Measurements from ENCODE around the gene OLFML2A. TPM values are rescaled to one million over a fixed set of nuclear protein-coding genes. Genes with fewer than 3 reads are reported as not detected.
A peak's percentile ranks its signal among the peaks of the same experiment; 100 is the strongest.

OLFML2A gene
- total RNA-seq, 1 experiment from 2014 or later = 6.7 TPM

DNA sequence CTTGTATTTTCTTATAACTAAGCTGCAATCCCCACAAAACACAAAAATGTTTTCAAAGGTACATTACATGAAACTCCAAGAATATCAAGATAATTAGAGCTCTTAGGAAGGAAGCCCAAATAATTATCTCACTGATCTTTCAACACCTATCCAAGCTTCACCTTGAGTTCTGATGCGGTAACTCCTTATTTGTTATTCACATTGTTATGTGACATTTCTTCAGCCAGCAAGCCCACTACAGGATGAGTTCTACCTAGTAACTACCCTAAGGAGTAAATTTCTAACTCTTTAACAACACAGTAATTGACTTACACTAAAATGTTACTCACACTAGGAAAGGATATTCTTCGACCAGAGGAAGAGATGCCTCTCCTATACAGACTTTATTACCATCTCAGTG is 15.7 kb upstream of the OLFML2A start (continued):
- no peak for TF ChIP-seq ESRRA (CRISPR knock-in tag; IDR thresholded peaks at IDR 0.05; ENCODE audit: borderline replicate concordance)
- TF ChIP-seq, protein P1, sequence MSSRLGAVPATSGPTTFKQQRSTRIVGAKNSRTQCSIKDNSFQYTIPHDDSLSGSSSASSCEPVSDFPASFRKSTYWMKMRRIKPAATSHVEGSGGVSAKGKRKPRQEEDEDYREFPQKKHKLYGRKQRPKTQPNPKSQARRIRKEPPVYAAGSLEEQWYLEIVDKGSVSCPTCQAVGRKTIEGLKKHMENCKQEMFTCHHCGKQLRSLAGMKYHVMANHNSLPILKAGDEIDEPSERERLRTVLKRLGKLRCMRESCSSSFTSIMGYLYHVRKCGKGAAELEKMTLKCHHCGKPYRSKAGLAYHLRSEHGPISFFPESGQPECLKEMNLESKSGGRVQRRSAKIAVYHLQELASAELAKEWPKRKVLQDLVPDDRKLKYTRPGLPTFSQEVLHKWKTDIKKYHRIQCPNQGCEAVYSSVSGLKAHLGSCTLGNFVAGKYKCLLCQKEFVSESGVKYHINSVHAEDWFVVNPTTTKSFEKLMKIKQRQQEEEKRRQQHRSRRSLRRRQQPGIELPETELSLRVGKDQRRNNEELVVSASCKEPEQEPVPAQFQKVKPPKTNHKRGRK (CRISPR knock-in tag; IDR thresholded peaks at IDR 0.05; ENCODE audit: borderline replicate concordance) = no peak

DNA sequence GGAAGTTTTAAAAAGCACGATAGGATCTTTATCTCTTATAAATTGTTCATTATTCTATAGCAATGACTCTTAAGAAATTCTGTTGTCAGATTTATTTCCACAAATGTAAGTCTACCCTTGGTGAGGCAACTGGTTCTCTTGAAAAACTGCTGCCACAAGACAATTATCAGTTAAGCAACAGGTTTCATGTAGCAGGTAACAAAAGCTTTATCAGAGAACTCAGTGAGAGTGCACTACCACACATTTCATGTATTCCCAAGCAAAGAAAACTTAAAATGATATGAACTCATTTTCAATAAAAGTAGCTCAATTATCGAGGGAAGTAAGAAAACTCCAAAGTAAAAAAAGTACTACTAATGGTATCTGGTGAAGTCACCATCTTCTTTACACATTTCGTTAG is 15.2 kb upstream of the OLFML2A start:
- ATAC-seq (no peak), DNase-seq (ENCODE audit: low spot score) (no peak)
- peak overlapping the region; percentile 57 for H3K4me3 Mint-ChIP-seq
- H3K36me3 Mint-ChIP-seq = no peaks in the 10 kb centered on the region
- ChIA-PET CTCF (interaction anchor here (0.7 to 6.2 kb wide), 9 partner anchors 8 to 91 kb away, joined by 3 to 41 read pairs (median 4); partner anchors contain the start of genes OLFML2A and WDR38), POLR2A (no interaction called here)
- no peaks in the 10 kb centered on the region for H3K27me3 Mint-ChIP-seq (ENCODE audit: low read depth)
- H3K27ac Mint-ChIP-seq = peak overlapping the region; percentile 97
- H3K4me1 Mint-ChIP-seq = peaks cover 97% of the 10 kb centered on the region
- TF ChIP-seq TEAD4 (CRISPR knock-in tag; IDR thresholded peaks at IDR 0.05) = no peak
- no peak for TF ChIP-seq ZNF671 (CRISPR knock-in tag; IDR thresholded peaks at IDR 0.05)
- TF ChIP-seq, protein P2, sequence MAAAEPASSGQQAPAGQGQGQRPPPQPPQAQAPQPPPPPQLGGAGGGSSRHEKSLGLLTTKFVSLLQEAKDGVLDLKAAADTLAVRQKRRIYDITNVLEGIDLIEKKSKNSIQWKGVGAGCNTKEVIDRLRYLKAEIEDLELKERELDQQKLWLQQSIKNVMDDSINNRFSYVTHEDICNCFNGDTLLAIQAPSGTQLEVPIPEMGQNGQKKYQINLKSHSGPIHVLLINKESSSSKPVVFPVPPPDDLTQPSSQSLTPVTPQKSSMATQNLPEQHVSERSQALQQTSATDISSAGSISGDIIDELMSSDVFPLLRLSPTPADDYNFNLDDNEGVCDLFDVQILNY (CRISPR knock-in tag; IDR thresholded peaks at IDR 0.05) = no peak
- TF ChIP-seq ZNF232 (CRISPR knock-in tag; IDR thresholded peaks at IDR 0.05) = no peak
- no peak for TF ChIP-seq NFYB (CRISPR knock-in tag; conservative IDR thresholded peaks at IDR 0.05; ENCODE audit: low read depth)
- no peak for TF ChIP-seq CBFB (CRISPR knock-in tag; IDR thresholded peaks at IDR 0.05; ENCODE audit: low read depth)
- TF ChIP-seq RORB (CRISPR knock-in tag; IDR thresholded peaks at IDR 0.05) = no peak
- TF ChIP-seq, protein P3, sequence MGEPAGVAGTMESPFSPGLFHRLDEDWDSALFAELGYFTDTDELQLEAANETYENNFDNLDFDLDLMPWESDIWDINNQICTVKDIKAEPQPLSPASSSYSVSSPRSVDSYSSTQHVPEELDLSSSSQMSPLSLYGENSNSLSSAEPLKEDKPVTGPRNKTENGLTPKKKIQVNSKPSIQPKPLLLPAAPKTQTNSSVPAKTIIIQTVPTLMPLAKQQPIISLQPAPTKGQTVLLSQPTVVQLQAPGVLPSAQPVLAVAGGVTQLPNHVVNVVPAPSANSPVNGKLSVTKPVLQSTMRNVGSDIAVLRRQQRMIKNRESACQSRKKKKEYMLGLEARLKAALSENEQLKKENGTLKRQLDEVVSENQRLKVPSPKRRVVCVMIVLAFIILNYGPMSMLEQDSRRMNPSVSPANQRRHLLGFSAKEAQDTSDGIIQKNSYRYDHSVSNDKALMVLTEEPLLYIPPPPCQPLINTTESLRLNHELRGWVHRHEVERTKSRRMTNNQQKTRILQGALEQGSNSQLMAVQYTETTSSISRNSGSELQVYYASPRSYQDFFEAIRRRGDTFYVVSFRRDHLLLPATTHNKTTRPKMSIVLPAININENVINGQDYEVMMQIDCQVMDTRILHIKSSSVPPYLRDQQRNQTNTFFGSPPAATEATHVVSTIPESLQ (CRISPR knock-in tag; IDR thresholded peaks at IDR 0.05) = no peak
- no peak for TF ChIP-seq GABPB1 (CRISPR knock-in tag; IDR thresholded peaks at IDR 0.05)
- TF ChIP-seq, protein P4, sequence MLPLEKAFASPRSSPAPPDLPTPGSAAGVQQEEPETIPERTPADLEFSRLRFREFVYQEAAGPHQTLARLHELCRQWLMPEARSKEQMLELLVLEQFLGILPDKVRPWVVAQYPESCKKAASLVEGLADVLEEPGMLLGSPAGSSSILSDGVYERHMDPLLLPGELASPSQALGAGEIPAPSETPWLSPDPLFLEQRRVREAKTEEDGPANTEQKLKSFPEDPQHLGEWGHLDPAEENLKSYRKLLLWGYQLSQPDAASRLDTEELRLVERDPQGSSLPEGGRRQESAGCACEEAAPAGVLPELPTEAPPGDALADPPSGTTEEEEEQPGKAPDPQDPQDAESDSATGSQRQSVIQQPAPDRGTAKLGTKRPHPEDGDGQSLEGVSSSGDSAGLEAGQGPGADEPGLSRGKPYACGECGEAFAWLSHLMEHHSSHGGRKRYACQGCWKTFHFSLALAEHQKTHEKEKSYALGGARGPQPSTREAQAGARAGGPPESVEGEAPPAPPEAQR (CRISPR knock-in tag; IDR thresholded peaks at IDR 0.05) = no peak
- TF ChIP-seq, protein P5, sequence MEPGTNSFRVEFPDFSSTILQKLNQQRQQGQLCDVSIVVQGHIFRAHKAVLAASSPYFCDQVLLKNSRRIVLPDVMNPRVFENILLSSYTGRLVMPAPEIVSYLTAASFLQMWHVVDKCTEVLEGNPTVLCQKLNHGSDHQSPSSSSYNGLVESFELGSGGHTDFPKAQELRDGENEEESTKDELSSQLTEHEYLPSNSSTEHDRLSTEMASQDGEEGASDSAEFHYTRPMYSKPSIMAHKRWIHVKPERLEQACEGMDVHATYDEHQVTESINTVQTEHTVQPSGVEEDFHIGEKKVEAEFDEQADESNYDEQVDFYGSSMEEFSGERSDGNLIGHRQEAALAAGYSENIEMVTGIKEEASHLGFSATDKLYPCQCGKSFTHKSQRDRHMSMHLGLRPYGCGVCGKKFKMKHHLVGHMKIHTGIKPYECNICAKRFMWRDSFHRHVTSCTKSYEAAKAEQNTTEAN (CRISPR knock-in tag; IDR thresholded peaks at IDR 0.05) = no peak
- TF ChIP-seq SMAD4 (CRISPR knock-in tag; IDR thresholded peaks at IDR 0.05) = no peak
- no peak for TF ChIP-seq TP53 (CRISPR knock-in tag; IDR thresholded peaks at IDR 0.05)
- TF ChIP-seq KAT7 (CRISPR knock-in tag; IDR thresholded peaks at IDR 0.05; ENCODE audit: borderline replicate concordance) = no peak
- no peak for TF ChIP-seq SP1 (CRISPR knock-in tag; conservative IDR thresholded peaks at IDR 0.05)
- H3K9me3 Mint-ChIP-seq = no peaks in the 10 kb centered on the region

DNA sequence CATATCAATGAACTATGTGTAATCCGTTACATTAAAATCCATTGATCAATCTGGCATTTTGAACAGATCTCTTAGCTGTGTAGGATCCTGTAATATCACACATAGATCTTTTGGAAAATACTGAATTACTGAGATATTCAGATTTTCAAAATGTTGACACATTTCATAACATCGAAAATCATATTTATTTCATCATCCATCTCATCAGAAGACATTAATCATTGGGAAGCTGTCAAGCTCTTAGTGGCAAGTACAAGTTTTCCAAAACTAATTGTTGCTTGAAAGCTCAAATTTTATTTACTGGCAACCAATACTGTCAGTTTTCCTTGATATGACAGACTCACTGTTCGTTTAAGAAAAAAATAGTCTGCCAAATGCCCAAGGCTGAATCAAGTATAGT is 14.3 kb upstream of the OLFML2A start:
- CTCF ChIA-PET = interaction anchor here (1.2 to 6.2 kb wide), 5 partner anchors 9 to 90 kb away, joined by 3 to 41 read pairs (median 3); partner anchors contain the start of genes OLFML2A and WDR38
- Mint-ChIP-seq H3K4me3 (peak overlapping the region; percentile 46), H3K27ac (peak overlapping the region; percentile 94), H3K36me3 (no peaks in the 10 kb centered on the region), H3K4me1 (peaks cover 97% of the 10 kb centered on the region), H3K27me3 (ENCODE audit: low read depth) (no peaks in the 10 kb centered on the region), H3K9me3 (no peaks in the 10 kb centered on the region)
- ATAC-seq = no peak
- no peak for DNase-seq (ENCODE audit: low spot score)
- POLR2A ChIA-PET = no interaction called here
- TF ChIP-seq NR3C1 (CRISPR knock-in tag; conservative IDR thresholded peaks at IDR 0.05; ENCODE audit: low read depth) (no peak), TEAD4 (CRISPR knock-in tag; IDR thresholded peaks at IDR 0.05) (no peak), ZBTB21 (CRISPR knock-in tag; IDR thresholded peaks at IDR 0.05; ENCODE audit: borderline replicate concordance) (no peak), MXD4 (CRISPR knock-in tag; IDR thresholded peaks at IDR 0.05; ENCODE audit: borderline replicate concordance) (no peak), CREM (CRISPR knock-in tag; IDR thresholded peaks at IDR 0.05) (no peak), SMAD3 (CRISPR knock-in tag; IDR thresholded peaks at IDR 0.05; ENCODE audit: borderline replicate concordance) (no peak), ZNF317 (CRISPR knock-in tag; IDR thresholded peaks at IDR 0.05; ENCODE audit: borderline replicate concordance, low read depth) (no peak), ZNF232 (CRISPR knock-in tag; IDR thresholded peaks at IDR 0.05) (no peak), ZNF423 (CRISPR knock-in tag; IDR thresholded peaks at IDR 0.05) (no peak), EMX1 (CRISPR knock-in tag; IDR thresholded peaks at IDR 0.05) (no peak)
- TF ChIP-seq, protein P6, sequence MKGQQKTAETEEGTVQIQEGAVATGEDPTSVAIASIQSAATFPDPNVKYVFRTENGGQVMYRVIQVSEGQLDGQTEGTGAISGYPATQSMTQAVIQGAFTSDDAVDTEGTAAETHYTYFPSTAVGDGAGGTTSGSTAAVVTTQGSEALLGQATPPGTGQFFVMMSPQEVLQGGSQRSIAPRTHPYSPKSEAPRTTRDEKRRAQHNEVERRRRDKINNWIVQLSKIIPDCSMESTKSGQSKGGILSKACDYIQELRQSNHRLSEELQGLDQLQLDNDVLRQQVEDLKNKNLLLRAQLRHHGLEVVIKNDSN (CRISPR knock-in tag; IDR thresholded peaks at IDR 0.05) = no peak
- TF ChIP-seq, protein P7, sequence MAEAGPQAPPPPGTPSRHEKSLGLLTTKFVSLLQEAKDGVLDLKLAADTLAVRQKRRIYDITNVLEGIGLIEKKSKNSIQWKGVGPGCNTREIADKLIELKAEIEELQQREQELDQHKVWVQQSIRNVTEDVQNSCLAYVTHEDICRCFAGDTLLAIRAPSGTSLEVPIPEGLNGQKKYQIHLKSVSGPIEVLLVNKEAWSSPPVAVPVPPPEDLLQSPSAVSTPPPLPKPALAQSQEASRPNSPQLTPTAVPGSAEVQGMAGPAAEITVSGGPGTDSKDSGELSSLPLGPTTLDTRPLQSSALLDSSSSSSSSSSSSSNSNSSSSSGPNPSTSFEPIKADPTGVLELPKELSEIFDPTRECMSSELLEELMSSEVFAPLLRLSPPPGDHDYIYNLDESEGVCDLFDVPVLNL (CRISPR knock-in tag; IDR thresholded peaks at IDR 0.05; ENCODE audit: borderline replicate concordance, low read depth) = no peak

Data from WTC11 (cell line).